ENCODE results near the gene OR5AC2.

The OR5AC2 gene

GRCh38 chr3:98073486-98073885 is 13.5 kb upstream of the OR5AC2 start:
- TF ChIP-seq, protein P1, sequence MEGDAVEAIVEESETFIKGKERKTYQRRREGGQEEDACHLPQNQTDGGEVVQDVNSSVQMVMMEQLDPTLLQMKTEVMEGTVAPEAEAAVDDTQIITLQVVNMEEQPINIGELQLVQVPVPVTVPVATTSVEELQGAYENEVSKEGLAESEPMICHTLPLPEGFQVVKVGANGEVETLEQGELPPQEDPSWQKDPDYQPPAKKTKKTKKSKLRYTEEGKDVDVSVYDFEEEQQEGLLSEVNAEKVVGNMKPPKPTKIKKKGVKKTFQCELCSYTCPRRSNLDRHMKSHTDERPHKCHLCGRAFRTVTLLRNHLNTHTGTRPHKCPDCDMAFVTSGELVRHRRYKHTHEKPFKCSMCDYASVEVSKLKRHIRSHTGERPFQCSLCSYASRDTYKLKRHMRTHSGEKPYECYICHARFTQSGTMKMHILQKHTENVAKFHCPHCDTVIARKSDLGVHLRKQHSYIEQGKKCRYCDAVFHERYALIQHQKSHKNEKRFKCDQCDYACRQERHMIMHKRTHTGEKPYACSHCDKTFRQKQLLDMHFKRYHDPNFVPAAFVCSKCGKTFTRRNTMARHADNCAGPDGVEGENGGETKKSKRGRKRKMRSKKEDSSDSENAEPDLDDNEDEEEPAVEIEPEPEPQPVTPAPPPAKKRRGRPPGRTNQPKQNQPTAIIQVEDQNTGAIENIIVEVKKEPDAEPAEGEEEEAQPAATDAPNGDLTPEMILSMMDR (IDR thresholded peaks at IDR 0.05; ENCODE audit: extremely low read depth, insufficient read depth, missing control alignments), result no peak
- no peak for DNase-seq (ENCODE audit: low spot score)
- in situ Hi-C loops (cut with MboI; ENCODE audit: low pct_unique_long_range_greater_than_20kb, low sequenced_read_pairs, unreplicated experiment), result no loop called here

GRCh38 chr3:98095882-98096281 is 8.9 kb downstream of the OR5AC2 start:
- TF ChIP-seq, protein P1 (IDR thresholded peaks at IDR 0.05; ENCODE audit: extremely low read depth, insufficient read depth, missing control alignments), result no peak
- DNase-seq (ENCODE audit: low spot score), result no peak

DNA sequence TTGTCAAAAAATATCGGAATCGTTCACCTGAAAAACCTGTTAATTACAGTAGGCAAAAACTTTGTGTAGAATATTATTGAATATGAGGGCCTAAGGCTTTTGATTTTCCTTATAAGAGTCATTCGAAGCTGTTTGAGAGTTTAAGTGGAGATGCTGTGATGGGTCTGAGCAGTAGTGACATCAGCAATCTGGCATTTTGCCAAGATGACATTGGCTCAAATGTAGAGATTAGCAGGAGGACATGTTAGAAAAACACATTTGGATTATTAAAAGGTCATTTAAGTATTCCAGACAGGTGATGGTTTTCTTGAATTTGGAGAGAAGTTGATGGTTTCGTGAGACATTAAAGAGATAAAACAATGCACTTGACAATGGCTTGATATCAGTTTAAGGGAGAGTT is 12.9 kb downstream of the OR5AC2 start:
- no peak for DNase-seq (ENCODE audit: low spot score)
- TF ChIP-seq, protein P1 (IDR thresholded peaks at IDR 0.05; ENCODE audit: extremely low read depth, insufficient read depth, missing control alignments), result no peak
- in situ Hi-C loops (cut with MboI; ENCODE audit: low pct_unique_long_range_greater_than_20kb, low sequenced_read_pairs, unreplicated experiment), result no loop called here

More at GRCh38 chr3:98095882-98096281, 8.9 kb downstream of the OR5AC2 start:
- in situ Hi-C loops (cut with MboI; ENCODE audit: low pct_unique_long_range_greater_than_20kb, low sequenced_read_pairs, unreplicated experiment), result no loop called here

GRCh38 chr3:98108162-98108561 is 21.2 kb downstream of the OR5AC2 start:
- TF ChIP-seq, protein P1 (IDR thresholded peaks at IDR 0.05; ENCODE audit: extremely low read depth, insufficient read depth, missing control alignments), result no peak
- in situ Hi-C loops (cut with MboI; ENCODE audit: low pct_unique_long_range_greater_than_20kb, low sequenced_read_pairs, unreplicated experiment), result no loop called here

GRCh38 chr3:98109807-98110549 is 23.0 kb downstream of the OR5AC2 start:
- TF ChIP-seq, protein P1 (IDR thresholded peaks at IDR 0.05; ENCODE audit: extremely low read depth, insufficient read depth, missing control alignments), result no peak
- no peak for DNase-seq (ENCODE audit: low spot score)

More at GRCh38 chr3:98108162-98108561, 21.2 kb downstream of the OR5AC2 start:
- DNase-seq (ENCODE audit: low spot score), result no peak

DNA sequence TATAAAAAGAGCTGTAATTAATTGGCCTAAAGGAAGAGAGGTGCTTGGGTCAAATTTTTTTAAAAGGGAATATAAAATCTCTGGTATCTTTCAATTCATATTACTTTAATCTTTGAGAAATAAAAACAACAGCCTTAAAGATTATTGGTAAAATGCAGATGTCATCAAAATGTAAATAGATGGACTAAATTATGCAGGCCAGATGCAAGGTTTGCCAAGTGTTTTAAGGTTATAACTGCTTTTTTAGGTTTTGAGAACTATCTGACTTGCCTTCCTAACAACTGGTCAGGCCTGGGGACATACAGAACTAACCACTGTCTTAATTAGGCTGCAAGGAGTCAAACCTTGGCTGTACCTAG is 23.6 kb downstream of the OR5AC2 start:
- TF ChIP-seq, protein P1 (IDR thresholded peaks at IDR 0.05; ENCODE audit: extremely low read depth, insufficient read depth, missing control alignments), result no peak
- no peak for DNase-seq (ENCODE audit: low spot score)
- in situ Hi-C loops (cut with MboI; ENCODE audit: low pct_unique_long_range_greater_than_20kb, low sequenced_read_pairs, unreplicated experiment), result no loop called here

More at GRCh38 chr3:98109807-98110549, 23.0 kb downstream of the OR5AC2 start:
- in situ Hi-C loops (cut with MboI; ENCODE audit: low pct_unique_long_range_greater_than_20kb, low sequenced_read_pairs, unreplicated experiment), result no loop called here
